HL-60 (cell line): Measurements from ENCODE around the gene ZFAND5.

Experiments used
- DNase-seq, 2 experiments: peaks; one replicate each; pipeline ENCODE4 v3.0.0-alpha.2; 2010 to 2020; ENCODE audit warnings: low read depth in 1 of 2, low spot score in 1 of 2
- H3K27ac ChIP-seq: fragments of 250-450 bp; sonication (Bioruptor Pico); replicated peaks from 2 replicates; pipeline ENCODE4 v1.5.1; 2020; ENCODE audit warnings: mild to moderate bottlenecking, moderate library complexity
- H3K27me3 ChIP-seq: fragments of 250-450 bp; sonication (Bioruptor Pico); 2 replicates; pipeline ENCODE4 v1.5.1; 2021; ENCODE audit warnings: mild to moderate bottlenecking, moderate library complexity; ENCODE audit not compliant: insufficient read depth, poor library complexity, severe bottlenecking
- H3K4me3 ChIP-seq: replicated peaks from 2 replicates; pipeline ENCODE4 v1.5.1; 2011; ENCODE audit warnings: mild to moderate bottlenecking, control low read depth, low read length; ENCODE audit not compliant: insufficient read depth
- CTCF ChIP-seq: IDR thresholded peaks from one replicate; pipeline ENCODE4 v1.5.1; 2011; ENCODE audit warnings: low read length, control low read depth, inconsistent platforms; ENCODE audit not compliant: insufficient read depth
- GABPA ChIP-seq: IDR thresholded peaks from 2 replicates; pipeline ENCODE4 v1.6.1; 2012; ENCODE audit warnings: low read depth
- POLR2AphosphoS5 ChIP-seq: IDR thresholded peaks from 2 replicates; pipeline ENCODE4 v1.6.1; 2012; ENCODE audit warnings: low read depth
- REST ChIP-seq: IDR thresholded peaks from 2 replicates; pipeline ENCODE4 v1.6.1; 2012; ENCODE audit warnings: low read depth; ENCODE audit not compliant: insufficient replicate concordance
- SPI1 ChIP-seq: IDR thresholded peaks from 2 replicates; pipeline ENCODE4 v1.6.1; 2012; ENCODE audit warnings: low read depth, mild to moderate bottlenecking, borderline replicate concordance

Gene ZFAND5

GRCh38 chr9:72383978-72384709 lies 19.1 kb upstream of the ZFAND5 start:
- Histone ChIP-seq H3K27ac (no peak overlapping the region), H3K4me3 (no peak overlapping the region), H3K27me3 (no peaks in the 10 kb centered on the region)
- DNase-seq, result no peak
- TF ChIP-seq SPI1, result no peak

DNA sequence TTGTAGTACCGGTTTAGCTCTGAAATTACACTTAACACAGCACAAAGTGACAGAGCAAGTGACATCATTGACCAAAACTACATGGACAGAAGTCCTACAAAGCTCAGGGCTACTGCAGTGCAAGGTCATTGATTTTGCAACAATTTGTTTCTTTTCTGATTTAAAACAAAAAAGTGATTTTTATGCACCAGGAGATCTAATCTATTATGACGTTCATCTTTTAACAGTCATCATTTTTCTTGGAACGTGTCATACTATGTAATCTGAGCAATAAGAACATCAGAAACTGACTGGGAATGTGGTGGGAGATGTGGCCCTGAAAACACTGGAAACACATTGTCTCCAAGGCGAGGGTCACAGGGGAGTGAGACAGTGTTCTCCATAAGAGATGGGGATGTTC lies 17.4 kb upstream of the ZFAND5 start:
- H3K4me3 ChIP-seq, result no peak overlapping the region
- H3K27me3 ChIP-seq, result no peaks in the 10 kb centered on the region
- DNase-seq, result no peak
- H3K27ac ChIP-seq, result no peak overlapping the region
- TF ChIP-seq CTCF (no peak), REST (no peak), SPI1 (no peak), POLR2AphosphoS5 (no peak), GABPA (no peak)

GRCh38 chr9:72377041-72377440 lies 12.0 kb upstream of the ZFAND5 start:
- H3K4me3 ChIP-seq, result no peak overlapping the region
- no peak for DNase-seq
- H3K27ac ChIP-seq, result no peak overlapping the region
- no peak for TF ChIP-seq CTCF
- no peaks in the 10 kb centered on the region for H3K27me3 ChIP-seq

DNA sequence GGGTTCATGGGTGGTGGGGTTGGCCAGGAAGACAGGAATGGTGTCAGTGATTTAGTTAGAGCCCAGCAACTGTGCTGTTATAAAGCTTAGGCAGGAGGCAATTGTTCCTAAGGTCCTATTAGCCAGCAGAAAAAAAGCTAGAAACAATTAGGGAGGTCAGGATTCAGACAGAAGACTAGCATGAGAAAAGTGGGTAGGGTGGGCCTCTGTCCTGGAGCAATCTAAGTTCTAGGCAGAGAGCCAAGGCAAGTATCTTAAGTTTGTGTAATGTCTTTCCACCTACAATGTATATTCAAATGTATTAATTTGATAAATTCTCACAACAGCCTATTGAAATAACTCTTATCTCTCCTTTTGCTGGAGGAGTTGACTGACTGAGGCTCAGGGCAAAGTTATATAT lies 6.1 kb upstream of the ZFAND5 start:
- H3K4me3 ChIP-seq, result no peak overlapping the region
- no peak for DNase-seq
- TF ChIP-seq POLR2AphosphoS5 (no peak), CTCF (no peak), SPI1 (no peak), REST (no peak), GABPA (no peak)
- H3K27me3 ChIP-seq, result no peaks in the 10 kb centered on the region
- H3K27ac ChIP-seq, result no peak overlapping the region
